Metanephros (tissue), 1 donor: ENCODE measurements around the gene TASP1. TPM values are rescaled to one million over a fixed set of nuclear protein-coding genes. Genes with fewer than 3 reads are reported as not detected.

Experiments used
- total RNA-seq: library from RNA; depleted of rRNA; stranded (reverse); fragments of >200 nt; gene quantifications from one replicate; pipeline ENCODE4 v1.2.3, GENCODE V29; 2014

Gene TASP1, protein sequence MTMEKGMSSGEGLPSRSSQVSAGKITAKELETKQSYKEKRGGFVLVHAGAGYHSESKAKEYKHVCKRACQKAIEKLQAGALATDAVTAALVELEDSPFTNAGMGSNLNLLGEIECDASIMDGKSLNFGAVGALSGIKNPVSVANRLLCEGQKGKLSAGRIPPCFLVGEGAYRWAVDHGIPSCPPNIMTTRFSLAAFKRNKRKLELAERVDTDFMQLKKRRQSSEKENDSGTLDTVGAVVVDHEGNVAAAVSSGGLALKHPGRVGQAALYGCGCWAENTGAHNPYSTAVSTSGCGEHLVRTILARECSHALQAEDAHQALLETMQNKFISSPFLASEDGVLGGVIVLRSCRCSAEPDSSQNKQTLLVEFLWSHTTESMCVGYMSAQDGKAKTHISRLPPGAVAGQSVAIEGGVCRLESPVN
- 20.7 TPM for total RNA-seq

DNA sequence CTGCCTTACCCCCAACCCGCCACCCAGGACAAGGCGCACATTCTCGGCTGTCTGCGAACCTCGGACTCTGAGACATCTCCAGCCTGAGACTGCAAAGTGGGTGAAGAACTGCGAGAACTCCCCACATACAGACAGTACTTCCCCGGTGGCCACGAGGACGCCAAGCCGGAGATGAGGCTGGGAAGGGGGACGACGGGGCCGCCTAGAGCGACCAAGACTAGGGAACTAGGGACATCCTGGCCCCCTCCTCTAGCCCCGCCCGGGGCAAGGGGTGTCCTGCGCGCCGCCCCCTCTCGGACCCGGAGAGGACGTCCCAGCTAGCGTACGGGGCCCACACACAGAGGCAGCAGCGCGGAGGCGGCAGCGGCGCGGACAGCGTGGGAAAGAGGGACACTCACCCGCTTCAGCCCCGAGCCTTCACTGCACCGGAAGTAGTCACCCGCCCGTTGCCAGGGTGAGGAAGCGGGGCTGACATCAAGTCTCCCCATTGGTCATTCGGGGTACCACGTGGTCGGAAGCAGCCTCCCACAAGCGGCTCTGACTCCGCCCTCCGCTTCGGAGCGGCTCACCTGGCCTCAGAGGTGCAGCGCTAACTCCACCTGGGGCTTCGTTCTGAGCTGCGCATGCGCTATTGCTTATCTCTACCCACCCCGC lies at the start of gene TASP1:
Gene TASP1, minus strand, starts transcription at position 437 of the 654 bp plus-strand sequence. CDS start 8,854 bp downstream, outside the sequence.

Other genes with a start within 250 kb of the TASP1 start
- 6.4 TPM for gene ESF1, start 146.0 kb upstream of the TASP1 start, total RNA-seq
- gene NDUFAF5, start 146.1 kb upstream of the TASP1 start, total RNA-seq, result 19.5 TPM